DOHH2 (cell line): Measurements from ENCODE around the gene FRMD4B.

Experiments
- H3F3A ChIP-seq: fragments of 200-600 bp; sonication (generic), shearing (Covaris generic); 2 replicates; pipeline ENCODE4 v1.6.0; 2016; ENCODE audit warnings: antibody characterized with exemption, mild to moderate bottlenecking; ENCODE audit not compliant: control insufficient read depth, insufficient read depth
- H3K27ac ChIP-seq: fragments of 200-600 bp; sonication (generic); 2 replicates; pipeline ENCODE4 v1.5.1; 2014; ENCODE audit warnings: low read depth, mild to moderate bottlenecking, low read length, moderate library complexity
- H3K27me3 ChIP-seq: fragments of 200-600 bp; sonication (generic); 2 replicates; pipeline ENCODE4 v1.6.1; 2014; ENCODE audit warnings: mild to moderate bottlenecking, low read length, mixed read lengths; ENCODE audit not compliant: control insufficient read depth
- H3K36me3 ChIP-seq: fragments of 200-600 bp; sonication (generic); 2 replicates; pipeline ENCODE4 v1.6.1; 2014; ENCODE audit warnings: mild to moderate bottlenecking, low read length, moderate library complexity, mixed read lengths; ENCODE audit not compliant: control insufficient read depth
- H3K4me1 ChIP-seq: fragments of 200-600 bp; sonication (generic); 2 replicates; pipeline ENCODE4 v1.6.1; 2014; ENCODE audit warnings: mild to moderate bottlenecking, low read length, mixed read lengths; ENCODE audit not compliant: control insufficient read depth
- H3K4me2 ChIP-seq: fragments of 200-600 bp; sonication (generic); 2 replicates; pipeline ENCODE4 v1.6.0; 2014; ENCODE audit warnings: mild to moderate bottlenecking, low read length, moderate library complexity
- H3K4me3 ChIP-seq: fragments of 200-600 bp; sonication (generic); 2 replicates; pipeline ENCODE4 v1.5.1; 2014; ENCODE audit warnings: mild to moderate bottlenecking, low read length, mixed read lengths
- H3K79me2 ChIP-seq: fragments of 200-600 bp; sonication (generic); 2 replicates; pipeline ENCODE4 v1.6.1; 2014; ENCODE audit warnings: mild to moderate bottlenecking, low read length, mixed read lengths; ENCODE audit not compliant: control insufficient read depth
- H3K9me2 ChIP-seq: fragments of 200-600 bp; sonication (generic); replicated peaks from 2 replicates; pipeline ENCODE4 v1.6.1; 2014; ENCODE audit warnings: mild to moderate bottlenecking, low read length, mixed read lengths; ENCODE audit not compliant: control insufficient read depth
- H3K9me3 ChIP-seq: fragments of 200-600 bp; sonication (generic); 2 replicates; pipeline ENCODE4 v1.6.1; 2014; ENCODE audit warnings: antibody characterized with exemption, low read length, mixed read lengths; ENCODE audit not compliant: control insufficient read depth, insufficient read depth
- H4K20me1 ChIP-seq: fragments of 200-600 bp; sonication (generic); 2 replicates; pipeline ENCODE4 v1.6.0; 2014; ENCODE audit warnings: low read depth, mild to moderate bottlenecking, antibody characterized with exemption, low read length, moderate library complexity; ENCODE audit not compliant: control insufficient read depth, insufficient read depth
- CTCF ChIP-seq: fragments of 200-600 bp; sonication (generic); IDR thresholded peaks from one replicate; pipeline ENCODE4 v1.5.1; 2014; ENCODE audit warnings: antibody characterized with exemption, mild to moderate bottlenecking, low read depth, low read length; ENCODE audit not compliant: poor library complexity, severe bottlenecking
- EZH2phosphoT487 ChIP-seq: fragments of 200-600 bp; sonication (generic); IDR thresholded peaks from 2 replicates; pipeline ENCODE4 v1.6.1; 2017; ENCODE audit warnings: borderline replicate concordance, mild to moderate bottlenecking, antibody characterized with exemption, low read length, moderate library complexity, mixed read lengths

Gene FRMD4B

GRCh38 chr3:69248436-69248835 lies 137.5 kb downstream of the FRMD4B start:
- H4K20me1 ChIP-seq, result no peaks in the 10 kb centered on the region
- H3K79me2 ChIP-seq, result no peaks in the 10 kb centered on the region
- H3K27me3 ChIP-seq, result no peaks in the 10 kb centered on the region
- H3K9me3 ChIP-seq, result no peaks in the 10 kb centered on the region
- H3K4me2 ChIP-seq, result no peak overlapping the region
- no peak for TF ChIP-seq EZH2phosphoT487
- TF ChIP-seq CTCF, result no peak
- no peaks in the 10 kb centered on the region for H3K9me2 ChIP-seq
- H3K4me3 ChIP-seq, result no peak overlapping the region
- no peak overlapping the region for H3K27ac ChIP-seq
- H3K36me3 ChIP-seq, result no peaks in the 10 kb centered on the region
- no peaks in the 10 kb centered on the region for H3F3A ChIP-seq
- no peaks in the 10 kb centered on the region for H3K4me1 ChIP-seq

- no peaks in the 10 kb centered on the region for H3K36me3 ChIP-seq
- TF ChIP-seq CTCF (no peak), EZH2phosphoT487 (no peak)
Measured at GRCh38 chr3:69246612-69247011, 139.3 kb downstream of the FRMD4B start.

GRCh38 chr3:69244039-69244438 lies 141.8 kb downstream of the FRMD4B start:
- Histone ChIP-seq H4K20me1 (no peaks in the 10 kb centered on the region), H3K4me2 (no peak overlapping the region), H3K9me3 (no peaks in the 10 kb centered on the region), H3K9me2 (no peaks in the 10 kb centered on the region), H3K27me3 (no peaks in the 10 kb centered on the region), H3F3A (no peaks in the 10 kb centered on the region), H3K36me3 (no peaks in the 10 kb centered on the region), H3K4me1 (no peaks in the 10 kb centered on the region), H3K79me2 (no peaks in the 10 kb centered on the region), H3K4me3 (no peak overlapping the region), H3K27ac (no peak overlapping the region)
- TF ChIP-seq CTCF (no peak), EZH2phosphoT487 (no peak)

More at GRCh38 chr3:69246612-69247011, 139.3 kb downstream of the FRMD4B start:
- H3K4me1 ChIP-seq, result no peaks in the 10 kb centered on the region
- H3K79me2 ChIP-seq, result no peaks in the 10 kb centered on the region
- H3K9me2 ChIP-seq, result no peaks in the 10 kb centered on the region
- H3F3A ChIP-seq, result no peaks in the 10 kb centered on the region
- no peak overlapping the region for H3K4me2 ChIP-seq
- H3K27me3 ChIP-seq, result no peaks in the 10 kb centered on the region
- H3K27ac ChIP-seq, result no peak overlapping the region
- H4K20me1 ChIP-seq, result no peaks in the 10 kb centered on the region
- no peak overlapping the region for H3K4me3 ChIP-seq
- H3K9me3 ChIP-seq, result no peaks in the 10 kb centered on the region

GRCh38 chr3:69241769-69242168 lies 144.1 kb downstream of the FRMD4B start:
- Histone ChIP-seq H3K4me2 (no peak overlapping the region), H3K4me3 (no peak overlapping the region), H3K4me1 (no peaks in the 10 kb centered on the region), H3K36me3 (no peaks in the 10 kb centered on the region), H4K20me1 (no peaks in the 10 kb centered on the region), H3F3A (no peaks in the 10 kb centered on the region), H3K27ac (no peak overlapping the region), H3K27me3 (no peaks in the 10 kb centered on the region), H3K9me2 (no peaks in the 10 kb centered on the region), H3K9me3 (no peaks in the 10 kb centered on the region), H3K79me2 (no peaks in the 10 kb centered on the region)
- TF ChIP-seq CTCF (no peak), EZH2phosphoT487 (no peak)
